CD1c-positive myeloid dendritic cell (primary cell): Measurements from ENCODE around the gene LIMK1.

Source experiments
- DNase-seq: peaks from one replicate; pipeline ENCODE4 v3.0.0-alpha.2; 2016; ENCODE audit errors: extremely low spot score

Gene LIMK1

GRCh38 chr7:74056096-74056915 is 27.3 kb upstream of the LIMK1 start:
- DNase-seq: no peak

DNA sequence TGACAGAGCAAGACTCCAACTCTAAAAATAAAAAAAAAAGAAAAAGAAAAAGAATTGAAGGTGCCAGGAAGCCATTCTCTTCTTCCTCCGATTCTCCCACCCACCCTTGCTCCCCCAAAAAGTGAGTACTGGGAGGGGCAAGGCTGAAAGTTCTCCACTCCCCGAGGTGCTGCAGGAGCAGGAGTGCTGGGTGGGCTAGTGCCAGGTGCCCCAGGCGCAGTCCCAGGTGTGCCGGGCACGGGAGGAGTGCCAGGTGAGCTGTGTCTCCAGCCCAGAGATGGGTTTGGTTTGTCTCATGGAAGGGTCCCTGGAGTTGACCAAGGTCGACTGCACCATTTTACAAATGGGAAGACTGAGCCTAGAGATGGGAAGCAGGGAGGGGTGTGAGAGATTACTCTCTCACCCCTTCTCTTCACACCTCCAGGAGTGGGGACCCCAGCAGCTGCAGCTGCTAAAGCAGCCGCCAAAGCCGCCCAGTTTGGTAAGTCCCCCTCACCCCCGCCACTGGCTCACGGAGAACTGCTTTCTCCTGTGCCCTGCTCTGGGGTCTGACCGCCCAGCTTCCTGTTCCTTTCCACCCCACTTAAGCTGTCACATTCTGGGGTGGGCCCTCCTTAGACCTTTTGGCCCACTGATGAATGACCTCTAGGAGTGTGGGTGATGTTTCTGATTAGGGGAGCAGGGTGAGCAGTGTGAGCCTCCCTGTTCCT is 26.2 kb upstream of the LIMK1 start:
- no peak for DNase-seq

DNA sequence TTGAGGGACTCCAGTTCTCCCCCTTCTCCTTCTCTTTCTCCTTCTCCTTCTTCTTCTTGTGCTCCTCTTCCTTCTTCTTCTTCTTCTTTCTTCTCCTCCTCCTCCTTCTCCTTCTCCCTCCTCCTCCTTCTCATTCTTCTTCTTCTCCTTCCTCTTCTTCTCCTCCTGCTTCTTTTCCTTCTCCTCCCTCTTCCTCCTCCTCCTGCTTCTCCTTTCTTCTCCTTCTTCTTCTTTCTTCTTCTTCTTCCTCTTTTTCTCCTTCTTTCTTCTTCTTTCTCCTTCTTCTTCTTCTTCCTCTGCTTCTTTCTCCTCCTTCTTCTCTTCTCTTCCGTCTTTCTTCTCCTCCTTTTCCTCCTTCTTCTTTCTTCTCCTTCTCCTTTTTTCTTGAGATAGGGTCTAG is 25.6 kb upstream of the LIMK1 start:
- no peak for DNase-seq

GRCh38 chr7:74058486-74058885 is 25.1 kb upstream of the LIMK1 start:
- DNase-seq: no peak

- no peak for DNase-seq
Measured at GRCh38 chr7:74059037-74059436, 24.6 kb upstream of the LIMK1 start.

GRCh38 chr7:74059681-74060588 is 23.7 kb upstream of the LIMK1 start:
- no peak for DNase-seq

- peak; percentile 86 for DNase-seq
Measured at GRCh38 chr7:74061840-74062539, 21.6 kb upstream of the LIMK1 start.

- DNase-seq: no peak
Measured at GRCh38 chr7:74063223-74063641, 20.4 kb upstream of the LIMK1 start.

- DNase-seq: no peak
Measured at GRCh38 chr7:74063646-74064045, 20.0 kb upstream of the LIMK1 start.

DNA sequence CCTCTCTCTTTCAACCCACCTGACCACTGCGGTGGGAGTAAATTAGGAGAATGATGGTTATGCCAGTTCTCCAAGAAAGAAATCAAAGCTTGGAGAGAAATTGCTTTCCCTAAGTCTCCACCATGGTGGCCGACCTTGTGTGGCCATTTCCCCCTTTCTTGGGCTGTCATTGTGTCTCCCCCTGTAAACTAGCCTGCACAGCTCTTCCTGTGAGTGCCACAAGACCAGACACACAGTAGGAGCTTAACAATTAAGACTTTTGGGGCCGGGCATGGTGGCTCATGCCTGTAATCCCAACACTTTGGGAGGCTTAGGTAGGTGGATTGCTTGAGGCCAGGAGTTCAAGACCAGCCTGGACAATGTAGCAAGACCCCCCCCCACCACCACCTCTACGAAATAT is 18.9 kb upstream of the LIMK1 start:
- no peak for DNase-seq

DNA sequence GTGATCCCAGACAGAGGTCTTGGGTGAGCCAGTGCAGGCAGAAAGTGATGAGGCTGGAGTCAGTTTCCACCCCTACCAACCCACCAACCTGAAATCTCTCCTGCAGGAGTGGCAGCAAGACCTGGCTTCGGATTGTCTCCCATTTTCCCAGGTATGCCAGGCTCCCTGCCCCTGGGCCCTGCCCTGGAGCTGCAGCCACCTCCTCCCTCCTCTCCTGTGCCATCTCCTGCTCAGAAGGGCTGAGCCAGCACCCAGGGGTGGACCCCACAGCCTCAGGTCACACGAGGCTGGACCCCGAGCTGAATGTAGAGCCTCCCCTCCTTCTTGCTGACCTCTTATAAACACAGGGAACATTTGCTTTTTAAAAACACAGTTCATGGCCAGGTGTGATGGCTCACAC is 17.0 kb upstream of the LIMK1 start:
- no peak for DNase-seq

GRCh38 chr7:74068378-74069085 is 15.1 kb upstream of the LIMK1 start:
- DNase-seq: no peak

DNA sequence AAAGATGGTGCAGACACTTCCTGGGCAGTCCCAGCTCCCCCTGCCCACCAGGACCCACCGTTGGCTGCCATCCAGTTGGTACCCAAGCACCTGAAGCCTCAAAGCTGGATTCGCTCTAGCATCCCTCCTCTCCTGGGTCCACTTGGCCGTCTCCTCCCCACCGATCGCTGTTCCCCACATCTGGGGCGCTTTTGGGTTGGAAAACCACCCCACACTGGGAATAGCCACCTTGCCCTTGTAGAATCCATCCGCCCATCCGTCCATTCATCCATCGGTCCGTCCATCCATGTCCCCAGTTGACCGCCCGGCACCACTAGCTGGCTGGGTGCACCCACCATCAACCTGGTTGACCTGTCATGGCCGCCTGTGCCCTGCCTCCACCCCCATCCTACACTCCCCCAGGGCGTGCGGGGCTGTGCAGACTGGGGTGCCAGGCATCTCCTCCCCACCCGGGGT is 14.5 kb upstream of the LIMK1 start:
- no peak for DNase-seq

- no peak for DNase-seq
Measured at GRCh38 chr7:74069790-74070618, 13.6 kb upstream of the LIMK1 start.

DNA sequence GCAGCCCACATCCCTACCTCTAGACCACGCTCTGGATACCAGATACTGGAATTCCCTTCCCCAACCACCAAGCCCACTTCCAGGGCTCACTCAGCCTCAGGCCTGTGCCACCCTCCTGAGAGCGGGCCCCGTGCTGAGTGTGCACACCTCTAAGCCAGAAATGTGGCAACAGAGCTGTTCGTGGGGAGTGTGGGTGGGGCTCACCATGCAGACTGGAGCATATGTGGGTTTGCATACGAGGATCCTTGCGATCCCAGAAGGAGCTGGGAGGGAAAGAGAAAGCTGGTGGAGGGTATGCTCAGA is 13.0 kb upstream of the LIMK1 start:
- DNase-seq: no peak

- no peak for DNase-seq
Measured at GRCh38 chr7:74071121-74071520, 12.5 kb upstream of the LIMK1 start.

- no peak for DNase-seq
Measured at GRCh38 chr7:74074770-74075169, 8.8 kb upstream of the LIMK1 start.

GRCh38 chr7:74078461-74078860 is 5.1 kb upstream of the LIMK1 start:
- DNase-seq: no peak

DNA sequence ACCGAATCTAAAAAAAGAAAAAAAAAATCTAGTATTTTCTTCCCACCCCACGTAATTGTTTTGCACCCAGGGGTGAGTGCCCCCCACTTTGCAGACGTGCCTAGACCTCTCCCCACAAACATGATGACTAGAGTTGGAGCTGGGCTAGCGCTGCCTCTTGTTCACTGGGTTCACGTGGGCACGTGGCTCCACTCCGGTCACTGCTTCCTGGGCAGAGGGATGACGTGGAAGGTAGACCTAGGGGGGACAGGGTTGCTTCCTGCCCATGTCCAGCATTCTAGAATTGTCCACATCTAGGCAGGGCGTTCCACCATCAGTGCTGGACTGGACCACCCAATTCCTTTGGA is 861 bp upstream of the LIMK1 start:
- no peak for DNase-seq
